ENCODE data around the gene XPO5. TPM values are rescaled to one million over a fixed set of nuclear protein-coding genes. Genes with fewer than 3 reads are reported as not detected.
A peak's percentile ranks its signal among the peaks of the same experiment; 100 is the strongest.

Gene XPO5
- total RNA-seq, 1 donor from 2014 or later: 32.4 TPM

DNA sequence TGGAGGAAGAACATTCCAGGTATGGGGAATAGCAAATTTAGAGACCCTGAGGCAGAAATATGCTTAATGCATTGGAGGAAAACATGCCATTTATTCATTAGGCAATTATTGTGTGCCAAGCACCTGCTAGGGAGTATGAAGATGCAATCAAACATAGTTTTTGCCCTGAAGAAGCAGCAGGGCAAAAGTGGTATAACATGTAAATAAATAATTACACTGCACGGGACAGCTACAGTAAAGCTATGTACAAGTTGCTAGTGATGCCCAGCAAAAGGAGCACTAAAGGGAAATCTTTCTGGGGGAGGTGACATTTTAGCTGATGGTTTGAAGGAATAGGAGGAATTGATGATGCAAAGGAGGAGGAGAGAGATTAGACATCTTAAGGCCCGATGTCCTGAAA lies 99.1 kb downstream of the XPO5 start:
- Mint-ChIP-seq H3K36me3 (ENCODE audit: low read depth) (no peaks in the 10 kb centered on the region), H3K9me3 (ENCODE audit: low read depth) (no peaks in the 10 kb centered on the region), H3K4me3 (ENCODE audit: unreplicated experiment) (peak overlapping the region; percentile 85), H3K27ac (ENCODE audit: unreplicated experiment) (peak overlapping the region; percentile 96), H3K27me3 (ENCODE audit: low read depth) (peaks cover 1% of the 10 kb centered on the region), H3K4me1 (ENCODE audit: low read depth) (peaks cover 36% of the 10 kb centered on the region)
- DNase-seq (ENCODE audit: low spot score): no peak
- TF ChIP-seq CTCF (IDR thresholded peaks at IDR 0.05): no peak

DNA sequence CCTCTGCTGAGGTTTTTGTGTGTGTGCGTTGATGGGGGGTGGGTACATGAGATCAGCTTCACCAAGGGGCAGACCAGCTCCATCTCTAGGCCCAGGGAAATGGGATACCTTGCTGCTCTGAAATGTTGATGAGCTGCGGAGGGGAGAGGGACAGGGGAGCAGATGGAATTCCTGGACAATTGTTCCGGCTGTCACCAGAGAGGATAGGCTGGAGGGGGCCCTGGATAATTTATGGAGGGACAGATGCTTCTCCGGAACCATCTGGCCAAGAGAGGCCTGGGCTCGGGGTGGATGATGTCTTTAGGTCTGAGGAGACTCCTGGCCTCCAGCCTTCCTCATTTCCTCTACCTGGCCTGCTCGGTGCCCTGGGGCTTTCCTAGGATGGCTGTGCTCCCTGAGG lies 100.3 kb downstream of the XPO5 start:
- Mint-ChIP-seq H3K27me3 (ENCODE audit: low read depth) (peaks cover 8% of the 10 kb centered on the region), H3K4me3 (ENCODE audit: unreplicated experiment) (no peak overlapping the region), H3K9me3 (ENCODE audit: low read depth) (no peaks in the 10 kb centered on the region), H3K27ac (ENCODE audit: unreplicated experiment) (no peak overlapping the region), H3K4me1 (ENCODE audit: low read depth) (peaks cover 30% of the 10 kb centered on the region), H3K36me3 (ENCODE audit: low read depth) (no peaks in the 10 kb centered on the region)
- no peak for DNase-seq (ENCODE audit: low spot score)
- TF ChIP-seq CTCF (IDR thresholded peaks at IDR 0.05): no peak

GRCh38 chr6:43472515-43472914 lies 103.3 kb downstream of the XPO5 start:
- Mint-ChIP-seq H3K4me3 (ENCODE audit: unreplicated experiment) (no peak overlapping the region), H3K9me3 (ENCODE audit: low read depth) (no peaks in the 10 kb centered on the region), H3K27ac (ENCODE audit: unreplicated experiment) (no peak overlapping the region), H3K27me3 (ENCODE audit: low read depth) (peaks cover 13% of the 10 kb centered on the region), H3K4me1 (ENCODE audit: low read depth) (peaks cover 9% of the 10 kb centered on the region), H3K36me3 (ENCODE audit: low read depth) (no peaks in the 10 kb centered on the region)
- no peak for TF ChIP-seq CTCF (IDR thresholded peaks at IDR 0.05)
- no peak for DNase-seq (ENCODE audit: low spot score)

Other genes starting within 250 kb of the XPO5 start
- 18.7 to 23.6 TPM (median 19.8 TPM) in 3 replicates for gene ZNF318, start 206.4 kb downstream of the XPO5 start, total RNA-seq
- gene ABCC10, start 148.5 kb downstream of the XPO5 start, total RNA-seq: 42.5 to 43.2 TPM (median 43.1 TPM) in 3 replicates
- gene DLK2, start 120.5 kb downstream of the XPO5 start, total RNA-seq: 0.29 to 1.3 TPM (median 1.1 TPM) in 3 replicates
- 27.7 to 35.3 TPM (median 31.0 TPM) in 3 replicates for gene TJAP1, start 98.5 kb downstream of the XPO5 start, total RNA-seq
- 0.24 to 0.62 TPM (median 0.49 TPM) in 3 replicates for gene LRRC73, start 65.7 kb downstream of the XPO5 start, total RNA-seq
- gene YIPF3, start 59.1 kb downstream of the XPO5 start, total RNA-seq: 131 to 142 TPM (median 133 TPM) in 3 replicates
- gene POLR1C, start 58.9 kb downstream of the XPO5 start, total RNA-seq: 19.3 to 28.2 TPM (median 20.1 TPM) in 3 replicates
- 21.2 to 28.4 TPM (median 25.8 TPM) in 3 replicates for gene POLH, start 147 bp upstream of the XPO5 start, total RNA-seq
- 49.5 to 131 TPM (median 126 TPM) in 3 replicates for gene GTPBP2, start 53.2 kb upstream of the XPO5 start, total RNA-seq
- 14.3 to 24.9 TPM (median 22.8 TPM) in 3 replicates for gene MAD2L1BP, start 59.8 kb upstream of the XPO5 start, total RNA-seq
- 0.22 to 0.38 TPM (median 0.22 TPM) in 3 replicates for gene RSPH9, start 69.0 kb upstream of the XPO5 start, total RNA-seq
- 26.3 to 27.4 TPM (median 26.8 TPM) in 3 replicates for gene MRPS18A, start 111.8 kb upstream of the XPO5 start, total RNA-seq
- 24.8 to 139 TPM (median 137 TPM) in 3 replicates for gene VEGFA, start 194.2 kb upstream of the XPO5 start, total RNA-seq